SK-N-DZ (cell line): Measurements from ENCODE around the gene CYBC1.

ENCODE experiments used
- DNase-seq: peaks from one replicate; pipeline ENCODE4 v3.0.0-alpha.2; 2015; ENCODE audit warnings: low spot score

CYBC1 gene

GRCh38 chr17:82411396-82412053 lies 39.0 kb downstream of the CYBC1 start:
- DNase-seq: no peak

- no peak for DNase-seq
Observed at GRCh38 chr17:82410014-82410716, 40.4 kb downstream of the CYBC1 start.

DNA sequence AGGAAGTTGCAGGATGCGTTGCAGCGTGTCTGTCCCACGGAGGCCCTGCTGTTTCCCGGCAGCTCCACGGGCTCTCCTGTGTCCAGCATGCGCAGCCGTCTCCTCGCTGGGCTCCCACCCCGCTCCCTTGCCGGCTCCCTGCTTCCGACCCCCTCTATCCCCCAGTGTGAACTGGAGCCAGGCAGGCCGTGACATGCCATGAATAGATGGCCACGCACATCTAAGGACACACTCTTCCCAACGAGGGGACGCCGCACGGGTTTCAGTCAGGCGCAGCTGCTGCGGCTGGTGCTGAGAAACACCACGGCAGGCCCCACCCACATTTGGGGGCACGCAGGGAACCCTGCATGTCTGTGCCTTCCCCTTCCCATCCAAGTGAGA lies 41.6 kb downstream of the CYBC1 start:
- no peak for DNase-seq

GRCh38 chr17:82408288-82408937 lies 42.1 kb downstream of the CYBC1 start:
- no peak for DNase-seq

DNA sequence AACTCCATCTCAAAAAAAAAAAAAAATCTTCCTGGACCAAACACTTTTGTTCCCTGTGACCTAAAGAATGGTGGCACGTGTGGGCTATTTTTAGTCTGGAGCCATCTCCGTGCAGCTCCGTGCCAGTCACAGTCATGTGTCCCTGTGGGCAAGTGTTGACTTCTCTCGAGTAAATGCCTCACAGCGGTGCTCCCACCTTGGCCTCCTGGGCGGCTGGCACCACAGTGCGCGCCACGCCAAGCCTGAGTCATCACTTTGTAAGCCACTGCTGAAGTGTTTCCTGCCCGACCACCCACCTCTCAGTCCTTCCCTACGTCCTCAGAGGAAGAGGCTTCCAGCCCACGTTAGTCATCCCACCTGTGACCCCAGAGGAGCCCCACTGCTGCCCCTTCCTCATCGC lies 43.3 kb downstream of the CYBC1 start:
- DNase-seq: no peak

GRCh38 chr17:82406131-82406671 lies 44.4 kb downstream of the CYBC1 start:
- DNase-seq: no peak

- no peak for DNase-seq
Observed at GRCh38 chr17:82405051-82405450, 45.5 kb downstream of the CYBC1 start.

DNA sequence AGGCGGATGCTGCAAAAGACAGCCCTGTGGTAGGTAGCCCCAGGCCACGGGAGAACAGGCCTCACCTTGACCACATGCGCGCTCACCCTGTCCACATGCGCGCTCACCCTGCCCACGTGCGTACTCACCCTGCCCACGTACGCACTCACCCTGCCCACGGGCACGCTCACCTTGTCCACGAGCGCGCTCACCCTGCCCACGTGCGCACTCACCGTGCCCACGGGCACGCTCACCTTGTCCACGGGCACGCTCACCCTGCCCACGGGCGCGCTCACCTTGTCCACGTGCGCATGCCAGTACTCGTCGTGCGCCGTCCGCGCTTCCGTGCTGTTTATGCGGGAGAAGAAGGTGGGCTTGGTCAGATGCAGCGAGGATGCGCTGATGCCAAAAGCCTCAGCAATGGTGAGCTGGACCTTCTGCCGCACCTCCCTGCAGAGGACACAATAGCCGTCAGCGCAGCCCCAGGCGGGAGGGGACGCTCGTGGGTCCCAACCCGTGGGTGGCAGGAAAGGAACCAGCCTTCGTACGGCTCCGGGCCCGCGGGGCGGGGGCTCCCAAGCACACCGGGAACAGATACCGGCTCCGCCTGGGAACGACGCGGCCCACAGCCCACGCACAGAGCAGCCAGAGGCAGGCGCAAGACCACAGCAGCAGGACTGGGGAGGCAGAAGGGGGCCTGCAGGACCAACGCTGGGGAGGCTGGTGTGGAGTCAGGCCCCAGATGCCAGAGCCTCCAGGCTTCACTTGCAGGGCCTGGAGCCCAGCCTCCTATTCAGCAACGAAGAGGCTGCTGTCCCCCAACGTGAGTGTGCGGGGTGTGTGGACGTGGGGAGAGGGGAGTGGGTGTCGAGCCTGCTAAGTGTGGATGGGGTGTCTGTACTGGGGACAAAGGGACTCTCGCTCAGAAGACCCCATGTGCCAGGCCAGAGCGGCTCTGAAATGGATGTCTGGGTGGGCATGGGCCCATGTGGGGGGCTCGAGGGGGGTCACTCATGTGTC lies 46.6 kb downstream of the CYBC1 start:
- no peak for DNase-seq

- DNase-seq: no peak
Observed at GRCh38 chr17:82402865-82403264, 47.7 kb downstream of the CYBC1 start.

GRCh38 chr17:82400830-82401229 lies 49.7 kb downstream of the CYBC1 start:
- DNase-seq: no peak

DNA sequence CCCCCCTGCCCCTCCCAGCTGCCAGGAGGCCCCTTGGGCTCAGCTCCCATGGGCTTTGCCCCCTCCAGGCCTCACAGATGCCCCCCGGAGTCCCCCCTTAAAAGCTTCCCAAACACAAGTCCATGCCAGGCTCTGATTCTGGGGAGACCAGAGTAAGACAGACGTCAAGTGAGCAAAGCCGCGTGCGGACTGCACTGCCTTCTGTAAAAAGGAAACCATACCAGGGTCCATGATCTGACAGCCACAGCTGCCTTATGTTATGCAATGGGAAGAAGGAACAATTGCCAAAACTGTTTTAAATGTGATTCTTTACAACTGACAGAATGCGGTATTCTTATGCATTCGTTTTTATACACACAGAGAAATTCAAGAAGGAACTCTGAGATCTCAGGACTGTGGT lies 50.3 kb downstream of the CYBC1 start:
- no peak for DNase-seq

- DNase-seq: no peak
Observed at GRCh38 chr17:82399601-82400101, 50.9 kb downstream of the CYBC1 start.

- no peak for DNase-seq
Observed at GRCh38 chr17:82399041-82399441, 51.5 kb downstream of the CYBC1 start.

- no peak for DNase-seq
Observed at GRCh38 chr17:82397449-82398335, 52.9 kb downstream of the CYBC1 start.

GRCh38 chr17:82396601-82397435 lies 53.7 kb downstream of the CYBC1 start:
- no peak for DNase-seq

DNA sequence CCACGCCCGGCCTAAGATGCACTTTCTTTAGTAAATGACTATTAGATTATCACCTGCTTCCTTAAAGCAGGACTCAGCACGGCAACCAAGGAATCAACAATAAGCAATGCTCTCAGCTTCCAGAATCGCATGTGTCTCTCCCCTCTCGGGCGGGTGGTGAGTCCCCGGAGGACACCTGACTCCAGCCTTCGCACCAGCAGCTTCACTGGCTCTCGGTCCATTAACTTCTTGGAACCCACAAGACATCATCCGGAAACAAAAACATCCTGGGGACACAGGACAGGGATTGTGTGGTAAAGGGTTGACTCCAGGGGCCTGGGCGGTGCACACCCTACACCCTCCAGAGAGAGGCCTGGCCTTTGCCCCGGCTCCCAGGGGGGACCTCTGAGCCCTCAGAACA lies 56.3 kb downstream of the CYBC1 start:
- no peak for DNase-seq

DNA sequence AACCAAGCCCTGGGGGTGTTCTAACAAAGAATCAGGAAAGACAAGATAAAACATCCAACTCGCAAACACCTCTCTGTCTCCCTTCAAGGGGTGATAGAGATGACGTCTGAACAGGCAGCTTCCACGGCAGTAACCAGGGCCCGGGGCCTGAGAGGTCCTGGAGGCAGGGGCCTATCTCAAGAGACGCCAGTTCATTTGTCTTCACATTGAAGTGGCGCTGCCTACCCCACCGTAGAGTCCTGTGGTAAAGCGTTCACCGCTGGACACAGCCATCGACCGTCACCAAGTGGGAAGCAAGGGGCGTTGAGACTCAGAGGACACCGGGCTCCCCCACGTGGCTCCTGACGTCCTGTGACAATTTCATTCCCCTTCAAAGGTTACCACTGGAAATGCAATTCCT lies 57.6 kb downstream of the CYBC1 start:
- DNase-seq: no peak
